Smooth muscle cell of the brain vasculature (primary cell): ENCODE data around the gene DDX18.

Experiments used
- DNase-seq: peaks from one replicate; pipeline ENCODE4 v3.0.0-alpha.2; 2012; ENCODE audit warnings: low read depth, low spot score

The DDX18 gene

DNA sequence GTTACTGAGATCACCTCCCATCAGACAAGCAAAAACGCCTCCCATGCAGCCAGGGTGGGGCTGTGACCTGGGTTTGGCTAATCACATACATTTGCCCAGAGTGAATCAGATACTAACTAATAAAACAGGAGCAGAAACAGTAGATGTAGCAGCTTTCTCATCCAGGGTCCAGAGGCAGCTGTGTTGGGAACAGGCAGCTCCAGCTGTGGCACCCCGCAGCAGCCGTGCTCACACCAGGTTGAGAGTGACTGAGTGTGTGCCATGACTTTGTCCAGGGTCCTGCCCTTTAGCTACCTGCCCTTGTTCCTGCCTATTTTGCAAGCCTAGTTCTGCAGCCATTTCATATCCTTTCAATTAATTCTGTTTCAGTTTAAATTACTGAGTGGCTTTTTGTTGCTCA is 20.5 kb downstream of the DDX18 start:
- no peak for DNase-seq

DNA sequence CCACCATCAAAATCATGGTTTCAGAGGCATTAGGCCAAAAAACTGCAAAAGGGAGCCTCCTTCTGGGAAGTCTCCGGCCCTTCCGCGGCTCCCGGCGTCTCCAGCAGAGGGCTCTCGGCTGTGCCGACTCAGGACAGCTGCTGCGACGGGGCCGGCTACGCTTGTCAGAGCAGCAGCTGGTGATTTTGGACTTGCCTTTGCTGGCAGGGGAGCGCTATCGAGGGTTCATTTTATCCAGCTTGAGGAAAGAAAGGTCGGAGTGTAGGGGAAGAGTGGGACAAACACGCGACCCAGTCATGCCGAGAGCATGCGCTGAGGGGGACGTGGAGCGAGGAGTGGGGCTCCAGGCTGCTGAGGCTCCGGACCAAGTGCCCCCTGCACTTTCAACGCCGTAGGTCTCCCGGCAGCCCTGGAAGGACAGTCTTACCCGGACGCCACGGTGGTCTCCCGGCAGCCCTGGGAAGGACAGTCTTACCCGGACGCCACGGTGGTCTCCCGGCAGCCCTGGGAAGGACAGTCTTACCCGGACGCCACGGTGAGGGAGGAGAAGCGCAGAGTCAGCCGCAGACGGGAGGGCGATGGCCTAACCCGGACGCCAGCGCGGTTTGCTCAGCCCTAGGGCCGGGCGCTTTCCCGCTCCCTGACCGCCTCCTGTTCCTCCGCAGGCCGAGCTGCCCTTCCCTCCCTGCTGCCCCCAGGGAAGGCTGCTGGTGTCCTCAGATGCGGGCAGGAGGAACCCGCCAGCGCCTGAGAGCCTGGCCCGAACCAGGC is 21.7 kb downstream of the DDX18 start:
- DNase-seq: peak; percentile 57

DNA sequence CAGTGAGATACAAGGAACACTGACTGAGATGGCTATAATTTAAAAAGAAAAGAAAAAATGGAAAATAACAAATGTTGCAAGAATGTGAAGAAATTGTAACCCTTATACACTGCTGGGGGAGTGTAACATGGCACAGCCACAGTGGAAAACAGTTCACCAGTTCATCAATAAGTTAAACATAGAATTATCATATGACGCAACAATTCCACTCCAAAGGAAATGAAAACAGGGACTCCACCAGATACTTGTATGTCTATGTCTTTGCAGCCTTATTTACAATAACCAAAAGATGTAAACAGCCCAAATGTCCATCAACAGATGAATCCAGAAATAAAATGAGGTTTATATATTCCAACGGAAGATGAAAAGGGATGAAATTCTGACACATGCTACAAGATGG is 30.8 kb downstream of the DDX18 start:
- DNase-seq: no peak

DNA sequence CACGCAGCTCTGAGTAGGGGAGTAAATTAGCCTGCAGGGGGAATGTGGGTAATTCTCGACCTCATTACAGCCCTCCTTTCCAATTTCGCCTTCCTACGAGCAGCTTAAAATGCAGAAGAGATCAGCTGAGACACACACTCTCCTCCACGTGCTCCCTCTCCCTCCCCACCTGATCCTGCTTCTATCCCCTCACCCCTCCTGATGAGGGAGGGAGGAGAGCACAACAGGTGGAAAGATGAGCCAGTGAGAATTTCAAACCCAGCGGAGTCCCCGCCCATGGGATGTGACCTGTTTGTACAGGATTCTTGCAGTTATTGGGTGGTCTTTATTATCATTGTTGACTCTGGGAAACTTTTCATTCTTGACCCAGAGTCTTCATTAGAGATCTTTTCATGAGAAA is 35.5 kb downstream of the DDX18 start:
- no peak for DNase-seq

DNA sequence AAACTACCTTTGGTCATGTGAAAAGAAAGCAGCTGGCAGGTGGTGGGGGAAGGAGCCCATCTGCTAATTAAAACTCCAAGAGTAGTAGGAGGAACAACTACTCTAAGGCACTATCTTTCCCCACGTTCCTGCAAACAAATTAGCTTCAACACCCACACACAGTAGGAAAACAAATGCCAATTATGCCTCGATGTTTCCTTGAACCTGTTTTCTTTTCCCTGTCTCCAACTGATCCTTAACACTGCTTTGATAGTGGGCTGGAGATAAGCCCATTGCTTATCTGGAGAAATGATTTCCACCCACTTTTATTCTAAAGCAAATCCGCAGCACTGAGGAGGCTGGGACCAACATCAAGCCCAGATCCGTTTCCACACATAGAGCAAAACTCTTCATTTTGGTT is 36.0 kb downstream of the DDX18 start:
- no peak for DNase-seq

DNA sequence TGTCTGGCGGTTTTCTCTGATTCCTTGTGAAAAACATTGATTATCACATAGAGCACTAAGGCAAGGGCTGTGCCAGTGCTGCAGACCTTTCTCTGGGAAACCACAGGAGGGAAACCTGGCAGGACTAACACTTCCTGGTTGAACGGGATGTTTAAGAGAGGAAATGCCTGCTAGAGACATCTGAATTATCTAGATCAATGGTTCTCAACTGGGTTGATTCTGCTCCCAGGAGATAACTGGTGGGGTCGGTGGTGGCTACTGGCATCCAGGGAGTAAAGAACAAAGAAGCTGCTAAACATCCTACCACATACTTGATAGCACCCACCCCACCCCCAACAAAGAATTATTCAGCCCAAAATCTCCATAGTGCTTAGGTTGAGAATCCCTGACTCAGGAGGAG is 37.5 kb downstream of the DDX18 start:
- DNase-seq: no peak

DNA sequence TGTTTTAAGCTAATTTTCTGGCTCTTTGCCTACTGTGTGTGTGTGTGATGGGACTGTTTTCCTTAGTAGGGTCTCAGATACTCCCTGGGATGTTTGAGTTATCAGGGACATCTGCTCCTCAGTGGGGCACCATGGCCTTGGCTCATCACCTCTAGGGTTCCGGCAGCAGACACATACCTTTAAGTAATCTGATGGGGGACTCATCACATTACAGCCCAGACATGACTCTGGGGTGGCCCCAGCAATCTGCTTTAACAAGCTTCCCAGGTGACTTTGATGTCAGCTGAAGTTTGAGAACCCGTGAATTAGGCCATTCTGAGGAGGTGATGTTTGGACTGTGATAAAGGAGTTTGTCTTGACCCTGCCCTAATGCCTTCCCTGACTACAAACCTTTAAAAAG is 38.8 kb downstream of the DDX18 start:
- no peak for DNase-seq

DNA sequence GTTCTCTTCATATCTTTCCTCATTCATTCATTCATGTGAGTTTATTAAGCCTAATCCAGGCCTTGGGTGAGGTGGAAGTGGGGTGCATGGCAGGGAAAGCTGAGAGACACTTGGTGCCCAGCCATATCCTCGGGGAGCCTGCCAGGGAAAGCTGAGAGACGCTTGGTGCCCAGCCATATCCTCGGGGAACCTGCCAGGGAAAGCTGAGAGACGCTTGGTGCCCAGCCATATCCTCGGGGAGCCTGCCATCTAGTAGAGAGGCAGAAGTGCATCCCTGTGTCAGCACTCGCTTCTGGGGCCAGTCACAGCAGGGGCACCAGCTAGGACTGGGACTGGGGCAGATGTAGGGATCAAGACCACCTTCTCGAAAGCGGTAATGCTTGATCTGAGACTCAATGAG is 39.4 kb downstream of the DDX18 start:
- DNase-seq: no peak

DNA sequence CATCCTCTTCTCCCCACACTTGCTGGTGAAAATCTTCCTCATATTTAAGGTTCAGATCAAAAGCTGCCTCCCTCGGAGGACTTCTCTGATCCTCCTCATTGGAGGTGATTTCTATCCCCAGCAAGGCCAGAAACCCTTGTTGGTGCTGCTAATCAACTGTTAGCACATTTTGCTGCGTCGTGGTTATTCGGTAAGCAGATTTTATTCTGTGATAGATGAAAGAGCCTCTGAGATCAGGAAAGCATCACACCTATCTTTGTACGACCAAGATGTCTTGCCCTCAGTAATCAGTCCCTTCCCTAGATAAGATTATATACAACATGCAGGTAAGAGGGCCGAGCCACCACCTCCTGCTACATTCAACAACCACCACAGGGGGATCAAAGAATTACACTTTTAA is 40.1 kb downstream of the DDX18 start:
- DNase-seq: no peak

DNA sequence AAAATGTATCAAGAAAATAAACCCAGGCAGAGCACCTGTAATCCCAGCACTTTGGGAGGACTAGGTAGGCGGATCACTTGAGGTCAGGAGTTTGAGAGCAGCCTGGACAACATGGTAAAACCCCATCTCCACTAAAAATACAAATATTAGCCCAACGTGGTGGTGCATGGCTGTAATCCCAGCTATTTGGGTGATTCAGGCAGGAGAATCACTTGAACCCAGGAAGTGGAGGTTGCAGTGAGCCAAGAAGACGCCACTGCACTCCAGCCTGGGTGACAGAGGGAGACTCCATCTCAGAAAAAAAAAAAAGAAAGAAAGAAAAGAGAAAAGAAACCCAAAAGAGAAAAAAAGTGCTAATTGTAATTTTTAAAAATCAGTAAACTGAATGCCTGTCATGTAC is 41.4 kb downstream of the DDX18 start:
- no peak for DNase-seq

DNA sequence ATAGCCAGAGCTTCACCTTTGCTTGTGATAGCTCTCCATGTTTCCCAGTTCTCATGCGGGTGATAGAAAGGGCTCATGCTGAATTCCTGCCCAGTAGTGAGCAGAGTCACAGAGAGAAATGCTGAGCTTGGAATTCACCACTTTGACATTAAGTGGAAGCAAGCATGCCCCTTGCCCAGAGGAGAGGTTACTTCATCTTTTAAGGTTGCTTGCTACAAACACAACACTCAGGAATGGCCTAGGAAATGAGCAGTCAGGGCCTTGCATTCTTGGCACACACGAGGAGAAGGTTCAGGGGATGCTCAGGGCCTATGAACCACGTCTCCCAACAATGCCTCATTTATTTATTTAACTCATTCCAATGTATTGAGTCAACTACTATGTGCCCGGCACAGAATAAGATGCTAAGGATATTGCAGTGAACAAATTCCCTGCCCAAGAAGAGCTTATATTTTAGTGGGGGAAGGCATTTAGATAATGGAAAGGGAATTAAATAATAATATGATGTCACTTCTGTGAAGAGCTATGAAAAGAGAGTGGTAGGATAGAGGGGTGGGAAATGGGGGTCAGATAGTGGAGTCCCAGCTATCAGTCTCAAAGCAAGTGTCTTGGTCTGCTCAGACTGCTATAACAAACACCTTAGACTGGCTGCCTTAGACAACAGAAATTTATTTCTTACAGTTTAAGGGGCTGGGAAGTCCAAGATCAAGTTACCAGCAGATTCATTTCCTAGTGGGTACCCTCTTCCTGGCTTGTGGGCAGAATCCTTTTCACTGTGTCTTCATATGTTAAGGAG is 42.1 kb downstream of the DDX18 start:
- DNase-seq: peak; percentile 65

DNA sequence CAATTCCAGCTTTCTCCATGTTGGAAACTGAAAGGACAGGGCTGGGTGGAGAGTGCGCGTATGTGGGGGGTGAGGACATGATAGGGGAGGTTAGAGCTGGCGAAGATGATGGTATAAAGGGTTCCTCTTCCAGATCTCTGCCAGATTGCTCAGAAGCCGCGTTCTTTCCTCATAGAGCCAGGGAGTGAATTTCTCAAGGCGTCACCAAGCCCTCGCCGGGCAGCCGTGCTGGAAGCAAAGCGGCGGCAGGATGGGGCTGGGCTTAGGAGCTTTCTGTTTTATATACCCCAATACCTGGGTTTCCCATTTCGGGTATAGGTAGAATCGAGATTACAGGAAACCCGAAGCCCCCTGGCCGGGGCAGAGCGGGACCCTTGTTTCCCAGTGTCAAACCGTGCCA is 43.8 kb downstream of the DDX18 start:
- DNase-seq: no peak

DNA sequence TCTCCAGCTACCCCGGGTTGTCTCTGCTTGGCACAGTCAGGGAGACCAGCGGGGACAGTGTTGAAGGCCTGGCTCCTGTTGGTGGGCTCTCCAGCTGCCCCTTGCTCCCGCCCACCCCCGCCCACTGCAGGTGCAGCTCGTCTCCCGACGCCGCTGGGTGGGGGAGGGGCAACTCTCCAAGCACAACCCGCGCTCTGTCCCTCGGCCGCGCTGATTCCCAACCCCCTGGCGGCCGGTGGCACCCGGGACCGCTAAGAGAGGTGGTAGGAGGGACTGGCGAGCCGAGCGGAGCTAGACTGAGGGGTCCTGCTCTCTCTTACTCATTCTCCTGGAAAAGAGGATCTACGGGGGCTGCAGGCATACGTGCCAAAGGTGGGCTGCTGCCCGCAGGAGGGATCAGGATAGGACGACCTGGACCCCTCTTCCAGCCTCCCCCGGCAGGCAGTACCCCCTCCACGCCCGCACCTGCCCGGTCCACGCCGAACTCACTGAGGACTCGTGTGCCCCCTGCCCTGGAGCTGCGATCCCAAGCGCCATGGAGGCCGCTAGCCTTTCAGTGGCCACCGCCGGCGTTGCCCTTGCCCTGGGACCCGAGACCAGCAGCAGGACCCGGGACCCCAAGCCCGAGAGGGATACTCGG is 44.5 kb downstream of the DDX18 start:
- no peak for DNase-seq

DNA sequence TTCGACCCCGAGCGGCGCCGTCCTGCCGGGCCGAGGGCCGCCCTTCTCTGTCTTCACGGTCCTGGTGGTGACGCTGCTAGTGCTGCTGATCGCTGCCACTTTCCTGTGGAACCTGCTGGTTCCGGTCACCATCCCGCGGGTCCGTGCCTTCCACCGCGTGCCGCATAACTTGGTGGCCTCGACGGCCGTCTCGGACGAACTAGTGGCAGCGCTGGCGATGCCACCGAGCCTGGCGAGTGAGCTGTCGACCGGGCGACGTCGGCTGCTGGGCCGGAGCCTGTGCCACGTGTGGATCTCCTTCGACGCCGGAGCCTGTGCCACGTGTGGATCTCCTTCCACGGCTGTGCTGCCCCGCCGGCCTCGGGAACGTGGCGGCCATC is 45.0 kb downstream of the DDX18 start:
- no peak for DNase-seq

DNA sequence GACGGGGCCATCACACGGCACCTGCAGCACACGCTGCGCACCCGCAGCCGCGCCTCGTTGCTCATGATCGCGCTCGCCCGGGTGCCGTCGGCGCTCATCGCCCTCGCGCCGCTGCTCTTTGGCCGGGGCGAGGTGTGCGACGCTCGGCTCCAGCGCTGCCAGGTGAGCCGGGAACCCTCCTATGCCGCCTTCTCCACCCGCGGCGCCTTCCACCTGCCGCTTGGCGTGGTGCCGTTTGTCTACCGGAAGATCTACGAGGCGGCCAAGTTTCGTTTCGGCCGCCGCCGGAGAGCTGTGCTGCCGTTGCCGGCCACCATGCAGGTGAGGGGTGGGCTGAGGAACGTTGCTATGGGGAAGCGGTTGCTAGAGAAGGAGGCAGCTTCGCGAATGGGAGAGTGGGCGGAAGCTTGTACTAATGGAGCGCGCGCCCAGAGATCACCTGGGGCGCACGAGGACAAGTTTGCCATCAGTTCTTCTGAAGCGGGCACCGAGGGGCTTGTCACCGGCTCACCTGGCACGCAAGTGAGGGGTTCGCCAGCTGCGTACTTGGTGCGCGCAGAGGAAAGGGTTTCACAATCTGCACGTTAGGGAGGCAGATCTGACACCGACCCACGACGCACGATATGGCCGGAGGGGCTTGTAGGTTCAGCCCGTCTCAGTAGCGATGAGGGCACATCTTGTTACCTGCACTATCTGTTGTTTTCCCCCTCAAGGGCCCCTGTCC is 45.6 kb downstream of the DDX18 start:
- DNase-seq: no peak

DNA sequence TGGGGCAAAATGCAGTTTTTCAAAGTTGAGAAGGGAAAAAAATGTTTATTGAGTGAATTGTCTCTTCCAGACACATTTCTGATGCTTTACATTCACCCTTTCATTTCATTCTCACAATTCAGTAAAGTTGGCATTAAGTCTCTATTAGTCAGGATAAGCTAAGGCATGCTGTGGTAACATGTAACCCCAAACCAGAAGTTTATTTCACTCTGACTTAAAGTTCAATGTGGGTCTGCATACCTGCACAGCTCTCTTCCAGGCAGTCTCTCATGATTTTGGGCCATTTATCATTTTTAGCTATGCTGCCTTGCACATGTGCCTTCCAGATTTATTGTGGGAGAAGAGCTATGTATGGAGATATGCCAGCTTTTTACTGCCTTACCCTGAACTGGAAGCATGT is 48.0 kb downstream of the DDX18 start:
- no peak for DNase-seq

DNA sequence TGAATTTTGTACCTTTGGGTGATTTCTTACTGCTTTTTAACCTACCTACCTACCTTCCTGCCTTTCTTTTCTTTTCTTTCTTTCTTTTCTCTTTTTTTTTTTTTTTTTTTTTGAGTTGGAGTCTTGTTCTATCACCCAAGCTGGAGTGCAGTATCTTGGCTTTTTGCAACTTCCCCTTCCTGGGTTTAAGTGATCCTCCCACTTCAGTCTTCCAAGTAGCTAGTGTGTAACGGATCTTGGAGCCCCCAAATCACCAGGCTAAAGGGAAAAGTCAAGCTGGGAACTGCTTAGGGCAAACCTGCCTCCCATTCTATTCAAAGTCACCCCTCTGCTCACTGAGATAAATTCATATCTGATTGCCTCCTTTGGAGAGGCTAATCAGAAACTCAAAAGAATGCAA is 61.3 kb downstream of the DDX18 start:
- no peak for DNase-seq

DNA sequence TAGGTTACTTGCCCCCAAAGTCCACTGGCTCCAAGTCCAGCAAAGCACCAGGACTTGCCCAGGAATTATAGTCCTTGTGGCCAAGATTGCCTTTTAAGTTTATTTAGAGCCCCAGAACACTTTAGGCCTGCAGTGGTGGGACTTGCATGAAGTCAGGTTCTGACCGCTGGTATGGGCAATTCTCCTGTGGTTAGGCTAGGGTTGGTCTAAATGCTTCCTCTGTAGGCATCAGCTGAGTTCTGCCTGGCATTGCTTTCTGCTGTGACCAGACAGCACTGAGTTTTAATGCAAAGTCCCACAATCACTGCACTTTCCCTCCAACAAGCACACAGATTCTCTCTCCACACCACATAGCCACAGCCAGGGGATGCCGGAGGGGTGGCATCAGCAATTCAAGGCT is 64.5 kb downstream of the DDX18 start:
- no peak for DNase-seq
